ENCODE results near the gene NUP98.

Gene NUP98

GRCh38 chr11:3840870-3841425, 43.6 kb upstream of the NUP98 start, which contains the start of gene RHOG:
RHOG (minus strand) TSS chr11:3840959; CDS start chr11:3828138, 12,821 bp downstream.
- H3K4me3 ChIP-seq (ENCODE audit: low read depth, low read length) = peak within 1 kb of the TSS; percentile 73
- CTCF ChIA-PET = interaction anchor here (0.9 to 27.1 kb wide), 26 partner anchors 3 to 387 kb away, joined by 3 to 1868 read pairs (median 4); partner anchors contain the start of genes PGAP2, RHOG and STIM1
- TF ChIP-seq CTCF (IDR thresholded peaks at IDR 0.05; ENCODE audit: insufficient read depth, low read length, missing control alignments) = no peak
- POLR2A ChIA-PET = interaction anchor here (0.7 to 1.9 kb wide), 3 partner anchors 14 to 22 kb away, joined by 3 to 10 read pairs (median 5); partner anchors contain the start of gene STIM1
- no peak for DNase-seq (ENCODE audit: low read depth, low spot score)

- ChIA-PET POLR2A (interaction anchor here (0.7 to 1.9 kb wide), 3 partner anchors 15 to 21 kb away, joined by 3 to 10 read pairs (median 5); partner anchors contain the start of gene STIM1), CTCF (interaction anchor here (1.6 to 27.1 kb wide), 7 partner anchors 2 to 219 kb away, joined by 3 to 1868 read pairs (median 21); partner anchors contain the start of genes PGAP2, RHOG and STIM1)
- H3K4me3 ChIP-seq (ENCODE audit: low read depth, low read length) = peak overlapping the region; percentile 73
- DNase-seq (ENCODE audit: low read depth, low spot score) = no peak
- no peak for TF ChIP-seq CTCF (IDR thresholded peaks at IDR 0.05; ENCODE audit: insufficient read depth, low read length, missing control alignments)
Observed at GRCh38 chr11:3840004-3840869, 42.9 kb upstream of the NUP98 start.

- POLR2A ChIA-PET = interaction anchor here (0.8 kb wide), 1 partner anchor 8 kb away, joined by 3 read pairs; no protein-coding TSS in a partner anchor
- DNase-seq (ENCODE audit: low read depth, low spot score) = no peak
- TF ChIP-seq CTCF (IDR thresholded peaks at IDR 0.05; ENCODE audit: insufficient read depth, low read length, missing control alignments) = no peak
- CTCF ChIA-PET = interaction anchor here (1.0 to 27.1 kb wide), 7 partner anchors 9 to 220 kb away, joined by 3 to 1868 read pairs (median 6); partner anchors contain the start of genes PGAP2, RHOG and STIM1
- H3K4me3 ChIP-seq (ENCODE audit: low read depth, low read length) = no peak overlapping the region
Observed at GRCh38 chr11:3838504-3838903, 41.1 kb upstream of the NUP98 start.

- no peak overlapping the region for H3K4me3 ChIP-seq (ENCODE audit: low read depth, low read length)
- POLR2A ChIA-PET = no interaction called here
- DNase-seq (ENCODE audit: low read depth, low spot score) = no peak
- TF ChIP-seq CTCF (IDR thresholded peaks at IDR 0.05; ENCODE audit: insufficient read depth, low read length, missing control alignments) = no peak
- CTCF ChIA-PET = interaction anchor here (1.0 to 27.1 kb wide), 5 partner anchors 10 to 221 kb away, joined by 3 to 1868 read pairs (median 7); partner anchors contain the start of genes PGAP2, RHOG and STIM1
Observed at GRCh38 chr11:3837793-3838192, 40.4 kb upstream of the NUP98 start.

- no peak for DNase-seq (ENCODE audit: low read depth, low spot score)
- ChIA-PET POLR2A (no interaction called here), CTCF (interaction anchor here (0.9 to 27.1 kb wide), 5 partner anchors 11 to 222 kb away, joined by 3 to 1868 read pairs (median 5); partner anchors contain the start of genes RHOG and STIM1)
- TF ChIP-seq CTCF (IDR thresholded peaks at IDR 0.05; ENCODE audit: insufficient read depth, low read length, missing control alignments) = no peak
- H3K4me3 ChIP-seq (ENCODE audit: low read depth, low read length) = no peak overlapping the region
Observed at GRCh38 chr11:3836903-3837302, 39.5 kb upstream of the NUP98 start.
